Measurements from ENCODE around the gene SLC16A8.

GRCh38 chr22:38098410-38099249, 14.6 kb upstream of the SLC16A8 start:
- no peak for TF ChIP-seq SUZ12 (IDR thresholded peaks at IDR 0.05; ENCODE audit: extremely low read depth, insufficient read depth, insufficient read length)
- no peak for TF ChIP-seq ZNF274 (IDR thresholded peaks at IDR 0.05; ENCODE audit: low read depth, low read length)
